Umbilical cord (tissue), 2 donors: ENCODE measurements around the gene RAB44. TPM values are rescaled to one million over a fixed set of nuclear protein-coding genes. Genes with fewer than 3 reads are reported as not detected.

Experiments
- DNase-seq: peaks from one replicate; pipeline ENCODE4 v3.0.0-alpha.2; 2015; ENCODE audit warnings: low spot score
- total RNA-seq: library from RNA; depleted of rRNA; stranded (reverse); fragments of >200 nt; gene quantifications from one replicate; pipeline ENCODE4 v1.2.3, GENCODE V29; 2014; ENCODE audit warnings: low replicate concordance; ENCODE audit not compliant: insufficient read depth

The RAB44 gene
- total RNA-seq, 1 donor from 2014 or later: not detected

- no peak for DNase-seq
These were observed 54.2 kb downstream of the RAB44 start for GRCh38 chr6:36751833-36752186.

GRCh38 chr6:36752187-36752885, 54.7 kb downstream of the RAB44 start:
- DNase-seq: no peak

- no peak for DNase-seq
These were observed 55.4 kb downstream of the RAB44 start for GRCh38 chr6:36752886-36753506.

GRCh38 chr6:36753671-36754405, 56.2 kb downstream of the RAB44 start:
- no peak for DNase-seq

- no peak for DNase-seq
These were observed 57.2 kb downstream of the RAB44 start for GRCh38 chr6:36754582-36755434.

- DNase-seq: no peak
These were observed 58.1 kb downstream of the RAB44 start for GRCh38 chr6:36755435-36756348.

- DNase-seq: no peak
These were observed 59.2 kb downstream of the RAB44 start for GRCh38 chr6:36756786-36757185.

- no peak for DNase-seq
These were observed 59.6 kb downstream of the RAB44 start for GRCh38 chr6:36757206-36757605.

GRCh38 chr6:36757943-36758508, 60.4 kb downstream of the RAB44 start:
- DNase-seq: no peak

GRCh38 chr6:36758516-36759147, 61.0 kb downstream of the RAB44 start:
- DNase-seq: no peak

- DNase-seq: peak; percentile 80
These were observed 61.6 kb downstream of the RAB44 start for GRCh38 chr6:36759148-36759759.

GRCh38 chr6:36760685-36761435, 63.2 kb downstream of the RAB44 start:
- no peak for DNase-seq

- no peak for DNase-seq
These were observed 64.5 kb downstream of the RAB44 start for GRCh38 chr6:36762123-36762522.

- no peak for DNase-seq
These were observed 67.6 kb downstream of the RAB44 start for GRCh38 chr6:36765190-36765589.

GRCh38 chr6:36765594-36766398, 68.2 kb downstream of the RAB44 start:
- DNase-seq: peak; percentile 90

GRCh38 chr6:36766399-36766945, 68.8 kb downstream of the RAB44 start:
- no peak for DNase-seq

- DNase-seq: peak; percentile 59
These were observed 71.6 kb downstream of the RAB44 start for GRCh38 chr6:36769183-36769675.
